ENCODE data around the gene DAGLA. TPM values are rescaled to one million over a fixed set of nuclear protein-coding genes. Genes with fewer than 3 reads are reported as not detected.
A peak's percentile ranks its signal among the peaks of the same experiment; 100 is the strongest.

The DAGLA gene
- total and polyA plus RNA-seq, 2 donors from 2014 or later, result 1.4 to 3.9 TPM

DNA sequence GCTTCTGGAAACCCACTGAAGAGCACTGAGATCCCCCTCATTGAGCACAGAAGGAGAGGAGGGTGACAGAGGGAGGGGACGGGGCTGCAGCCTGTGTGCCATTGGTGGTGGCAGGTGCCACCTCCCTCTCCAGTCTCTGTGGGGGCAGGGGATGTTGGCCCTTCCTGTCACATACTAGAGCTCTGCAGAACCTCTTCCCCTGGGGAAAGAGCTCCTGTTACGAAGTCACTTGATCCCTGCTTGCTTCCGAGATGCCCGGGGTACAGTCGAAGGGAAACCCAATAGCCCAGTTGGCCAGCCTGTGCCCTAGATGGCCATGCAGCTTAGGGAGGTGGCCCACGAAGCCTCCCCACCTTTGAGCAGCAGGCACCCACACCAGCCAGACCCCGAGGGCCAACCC lies 29.4 kb downstream of the DAGLA start:
- Histone ChIP-seq H3K36me3 (ENCODE audit: control insufficient read depth in 2 of 3, insufficient read depth in 3 of 3, low read length in 3 of 3) (no peaks in the 10 kb centered on the region), H3K4me3 (ENCODE audit: low read length in 3 of 3) (no peak overlapping the region), H3K9ac (ENCODE audit: low read length in 3 of 3) (no peak overlapping the region), H3K4me1 (ENCODE audit: control insufficient read depth in 2 of 3, insufficient read depth in 2 of 3, low read depth in 1 of 3, low read length in 3 of 3) (no peaks in the 10 kb centered on the region), H3K27me3 (ENCODE audit: control insufficient read depth, insufficient read depth, low read length) (no peaks in the 10 kb centered on the region), H3K9me3 (ENCODE audit: control insufficient read depth in 2 of 3, insufficient read depth in 1 of 3, low read length in 3 of 3) (no peaks in the 10 kb centered on the region), H3K27ac (ENCODE audit: low read depth in 2 of 2, low read length in 2 of 2) (no peak overlapping the region)
- intact Hi-C loops (cut with DNase I), result no loop called here
- DNase-seq (peak in 2 of 5 donors; percentile 50 to 54), FAIRE-seq (no peak)
- TF ChIP-seq CTCF (IDR thresholded peaks at IDR 0.05; ENCODE audit: borderline replicate concordance, extremely low read depth, insufficient read depth), result no peak

GRCh38 chr11:61710019-61710418 lies 29.8 kb downstream of the DAGLA start:
- intact Hi-C loops (cut with DNase I), result no loop called here

GRCh38 chr11:61711037-61711436 lies 30.8 kb downstream of the DAGLA start:
- no peak for FAIRE-seq
- H3K4me1 ChIP-seq (ENCODE audit: control insufficient read depth in 2 of 3, insufficient read depth in 2 of 3, low read depth in 1 of 3, low read length in 3 of 3), result no peaks in the 10 kb centered on the region
- no peak overlapping the region for H3K27ac ChIP-seq (ENCODE audit: low read depth in 2 of 2, low read length in 2 of 2)
- H3K36me3 ChIP-seq (ENCODE audit: control insufficient read depth in 2 of 3, insufficient read depth in 3 of 3, low read length in 3 of 3), result no peaks in the 10 kb centered on the region
- DNase-seq, result no peak
- no peaks in the 10 kb centered on the region for H3K27me3 ChIP-seq (ENCODE audit: control insufficient read depth, insufficient read depth, low read length)
- intact Hi-C loops (cut with DNase I), result no loop called here
- TF ChIP-seq CTCF (IDR thresholded peaks at IDR 0.05; ENCODE audit: borderline replicate concordance, extremely low read depth, insufficient read depth), result no peak
- H3K4me3 ChIP-seq (ENCODE audit: low read length in 3 of 3), result no peak overlapping the region
- no peak overlapping the region for H3K9ac ChIP-seq (ENCODE audit: low read length in 3 of 3)
- no peaks in the 10 kb centered on the region for H3K9me3 ChIP-seq (ENCODE audit: control insufficient read depth in 2 of 3, insufficient read depth in 1 of 3, low read length in 3 of 3)

More at GRCh38 chr11:61710019-61710418, 29.8 kb downstream of the DAGLA start:
- H3K9ac ChIP-seq (ENCODE audit: low read length in 3 of 3), result no peak overlapping the region
- no peak for FAIRE-seq
- no peak overlapping the region for H3K4me3 ChIP-seq (ENCODE audit: low read length in 3 of 3)
- no peaks in the 10 kb centered on the region for H3K9me3 ChIP-seq (ENCODE audit: control insufficient read depth in 2 of 3, insufficient read depth in 1 of 3, low read length in 3 of 3)
- no peaks in the 10 kb centered on the region for H3K27me3 ChIP-seq (ENCODE audit: control insufficient read depth, insufficient read depth, low read length)
- no peak overlapping the region for H3K27ac ChIP-seq (ENCODE audit: low read depth in 2 of 2, low read length in 2 of 2)
- H3K4me1 ChIP-seq (ENCODE audit: control insufficient read depth in 2 of 3, insufficient read depth in 2 of 3, low read depth in 1 of 3, low read length in 3 of 3), result no peaks in the 10 kb centered on the region
- H3K36me3 ChIP-seq (ENCODE audit: control insufficient read depth in 2 of 3, insufficient read depth in 3 of 3, low read length in 3 of 3), result no peaks in the 10 kb centered on the region
- no peak for DNase-seq
- TF ChIP-seq CTCF (IDR thresholded peaks at IDR 0.05; ENCODE audit: borderline replicate concordance, extremely low read depth, insufficient read depth), result no peak

DNA sequence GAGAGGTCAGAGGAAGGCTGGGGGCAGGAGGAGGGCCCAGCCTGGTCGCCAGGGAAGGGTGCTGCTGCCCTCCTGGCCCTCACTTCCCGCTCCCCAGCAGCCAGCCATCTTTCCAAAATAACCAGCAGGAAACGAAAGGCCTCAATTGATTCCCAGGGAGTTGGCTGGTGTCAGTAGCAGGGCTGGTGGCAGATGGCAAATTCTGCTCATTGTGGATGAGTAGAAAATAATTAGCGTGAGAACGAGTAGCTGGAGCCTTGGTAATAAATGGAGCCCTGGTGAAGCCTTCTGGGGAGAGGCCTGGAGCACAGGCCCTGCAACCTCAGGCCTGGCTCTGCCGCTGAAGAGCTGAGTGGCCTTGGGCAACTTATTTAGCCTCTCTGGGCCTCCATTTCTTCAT lies 31.3 kb downstream of the DAGLA start:
- no peak for DNase-seq
- H3K27ac ChIP-seq (ENCODE audit: low read depth in 2 of 2, low read length in 2 of 2), result no peak overlapping the region
- no peaks in the 10 kb centered on the region for H3K9me3 ChIP-seq (ENCODE audit: control insufficient read depth in 2 of 3, insufficient read depth in 1 of 3, low read length in 3 of 3)
- H3K9ac ChIP-seq (ENCODE audit: low read length in 3 of 3), result no peak overlapping the region
- H3K4me3 ChIP-seq (ENCODE audit: low read length in 3 of 3), result no peak overlapping the region
- intact Hi-C loops (cut with DNase I), result no loop called here
- FAIRE-seq, result no peak
- H3K4me1 ChIP-seq (ENCODE audit: control insufficient read depth in 2 of 3, insufficient read depth in 2 of 3, low read depth in 1 of 3, low read length in 3 of 3), result no peaks in the 10 kb centered on the region
- no peaks in the 10 kb centered on the region for H3K27me3 ChIP-seq (ENCODE audit: control insufficient read depth, insufficient read depth, low read length)
- H3K36me3 ChIP-seq (ENCODE audit: control insufficient read depth in 2 of 3, insufficient read depth in 3 of 3, low read length in 3 of 3), result no peaks in the 10 kb centered on the region
- TF ChIP-seq CTCF (IDR thresholded peaks at IDR 0.05; ENCODE audit: borderline replicate concordance, extremely low read depth, insufficient read depth), result no peak

All from kidney (tissue), 14 donors.